AG08395 (cell line): ENCODE results near the gene ORC3.

Experiments
- DNase-seq: peaks from one replicate; pipeline ENCODE4 v3.0.0; 2012; ENCODE audit warnings: mixed read lengths, low spot score

Gene ORC3

GRCh38 chr6:87589693-87590416 is at the start of gene ORC3, which contains the start of gene RARS2:
ORC3 (plus strand) TSS chr6:87590135; CDS start chr6:87590169, 34 bp downstream.
RARS2 (minus strand) TSS chr6:87589987; CDS start chr6:87589957, 30 bp downstream.
- DNase-seq: peak; percentile 99

- DNase-seq: no peak
Observed at GRCh38 chr6:87540539-87540938, 49.4 kb upstream of the ORC3 start.

GRCh38 chr6:87541041-87541440 is 48.9 kb upstream of the ORC3 start:
- no peak for DNase-seq

- no peak for DNase-seq
Observed at GRCh38 chr6:87541744-87542143, 48.2 kb upstream of the ORC3 start.

DNA sequence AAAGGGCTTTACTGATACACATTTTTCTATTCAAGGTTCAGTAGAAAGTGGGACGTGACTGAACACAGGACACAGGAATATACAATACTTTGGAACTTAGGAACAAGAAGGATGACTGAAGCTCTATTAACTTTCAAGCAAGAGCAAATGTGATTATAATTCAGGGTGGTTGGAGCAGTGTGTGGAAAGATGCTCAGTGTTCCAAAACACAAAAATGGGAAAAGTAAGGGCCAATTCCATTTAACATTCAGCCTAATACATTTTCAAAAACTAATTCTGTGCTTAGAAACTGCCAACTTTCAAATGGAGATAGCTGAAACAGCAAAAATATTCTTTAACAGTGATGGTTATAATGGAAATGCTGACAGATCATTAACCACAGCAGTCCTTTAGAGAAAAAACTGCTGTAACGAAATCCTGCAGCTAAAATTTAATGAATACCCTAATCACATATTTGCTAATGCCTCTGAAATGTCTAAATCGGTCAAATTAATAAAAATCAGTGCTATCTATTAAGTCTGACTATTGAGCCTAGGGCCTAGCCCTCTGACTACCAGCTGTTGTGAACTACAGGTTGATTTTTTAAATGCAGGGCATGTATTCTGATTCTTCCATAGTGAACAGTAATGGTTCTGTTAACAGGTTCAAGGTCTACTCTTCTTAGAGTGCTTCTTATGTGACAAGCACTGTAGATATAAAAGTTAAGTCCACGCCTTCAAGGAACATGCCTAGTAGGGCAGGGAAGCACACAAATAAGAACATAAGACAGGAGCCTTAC is 46.0 kb upstream of the ORC3 start:
- no peak for DNase-seq

- DNase-seq: no peak
Observed at GRCh38 chr6:87544474-87544735, 45.5 kb upstream of the ORC3 start.

GRCh38 chr6:87551799-87552198 is 38.1 kb upstream of the ORC3 start:
- no peak for DNase-seq

- no peak for DNase-seq
Observed at GRCh38 chr6:87553159-87553765, 36.7 kb upstream of the ORC3 start.

- no peak for DNase-seq
Observed at GRCh38 chr6:87555506-87555905, 34.4 kb upstream of the ORC3 start.

DNA sequence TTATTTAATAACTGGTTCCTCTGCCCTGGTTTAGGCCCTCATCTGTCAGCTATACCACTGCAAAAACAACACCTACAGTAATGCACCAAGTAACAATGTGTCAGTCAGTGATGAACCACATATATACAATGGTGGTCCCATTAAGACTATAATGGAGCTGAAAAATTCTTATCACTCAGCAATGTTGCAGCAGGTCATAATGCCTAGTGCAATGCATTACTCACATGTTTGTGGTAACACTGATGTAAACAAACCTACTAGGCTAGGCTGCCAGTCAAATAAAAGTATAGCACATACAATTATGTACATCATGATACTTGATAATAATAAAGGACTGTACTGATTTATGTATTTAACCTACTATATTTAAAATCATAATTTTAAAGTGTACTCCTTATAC is 31.5 kb upstream of the ORC3 start:
- DNase-seq: no peak

DNA sequence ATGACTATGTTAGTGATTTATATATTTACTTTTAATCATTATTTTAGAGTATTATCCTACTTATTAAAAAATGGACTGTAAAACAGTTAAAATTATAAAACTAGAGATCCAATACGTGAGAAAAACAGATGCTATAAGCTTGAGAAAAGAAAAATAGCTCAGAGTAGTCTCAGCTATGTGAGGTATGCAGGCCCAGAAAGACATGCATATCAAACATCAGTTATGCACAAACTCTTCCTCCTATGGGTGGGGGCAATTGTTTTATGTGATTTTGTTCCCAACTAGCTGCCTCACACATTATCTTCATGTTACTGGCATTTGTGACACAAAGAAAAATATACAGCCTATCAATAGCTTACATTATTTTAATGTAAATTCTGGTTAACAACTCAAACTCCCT is 28.9 kb upstream of the ORC3 start:
- no peak for DNase-seq

- DNase-seq: no peak
Observed at GRCh38 chr6:87572021-87572420, 17.9 kb upstream of the ORC3 start.

GRCh38 chr6:87572883-87573282 is 17.1 kb upstream of the ORC3 start:
- DNase-seq: no peak

DNA sequence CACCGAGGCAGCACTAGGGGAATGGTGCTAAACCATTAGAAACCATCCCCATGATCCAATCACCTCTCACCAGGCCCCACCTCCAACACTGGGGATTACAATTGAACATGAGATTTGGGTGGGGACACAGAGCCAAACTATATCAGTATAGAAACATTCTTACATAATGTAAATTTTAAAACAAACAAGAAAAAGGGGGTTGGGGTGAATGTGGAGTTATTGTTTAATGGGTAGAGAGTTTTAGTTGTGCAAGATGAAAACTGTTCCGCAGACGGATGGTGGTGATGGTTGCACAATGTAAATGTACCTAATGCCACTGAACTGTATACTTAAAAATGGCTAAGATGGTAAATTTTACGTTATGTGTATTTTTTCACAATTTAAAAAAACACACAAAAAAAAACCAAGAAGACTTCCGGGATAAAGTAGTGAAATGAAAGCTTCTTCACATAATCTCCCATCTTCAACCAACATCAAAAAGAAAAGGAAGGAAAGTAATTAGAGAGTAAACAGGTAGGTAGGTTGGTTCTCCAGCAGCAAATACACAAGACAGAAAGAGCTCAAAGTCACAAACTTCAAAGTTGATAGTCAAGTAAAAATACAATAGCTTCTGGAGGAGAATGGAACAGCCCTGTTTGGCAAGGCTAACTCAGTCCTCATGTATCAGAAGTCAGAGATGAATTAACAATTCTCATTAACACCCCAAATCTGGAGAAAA is 16.5 kb upstream of the ORC3 start:
- DNase-seq: no peak

DNA sequence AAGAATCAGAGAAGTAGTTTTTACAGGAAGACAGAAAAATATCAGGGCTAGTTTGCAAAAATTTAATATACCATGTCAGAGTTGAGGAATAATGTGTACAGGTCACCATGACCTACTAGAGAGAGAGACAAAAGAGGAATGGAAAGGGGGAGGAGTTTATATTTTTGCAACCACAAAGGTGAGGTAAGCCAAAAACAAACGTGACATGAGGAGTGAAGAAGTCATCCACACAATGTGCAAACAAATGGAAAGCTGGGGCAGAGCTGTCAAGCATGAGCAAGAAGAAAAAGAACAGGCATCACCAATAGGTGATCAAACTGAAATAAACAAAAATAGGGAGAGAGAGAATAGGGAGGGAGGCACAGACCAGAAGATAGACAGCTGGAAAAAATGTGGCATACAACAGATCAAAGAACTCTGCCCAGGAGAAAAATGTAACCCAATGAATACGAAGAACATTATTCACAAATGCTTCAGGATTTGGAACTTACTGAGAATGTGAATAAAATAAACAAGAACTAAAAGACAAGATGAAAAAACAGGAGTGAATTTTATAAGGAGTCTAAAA is 15.6 kb upstream of the ORC3 start:
- no peak for DNase-seq

DNA sequence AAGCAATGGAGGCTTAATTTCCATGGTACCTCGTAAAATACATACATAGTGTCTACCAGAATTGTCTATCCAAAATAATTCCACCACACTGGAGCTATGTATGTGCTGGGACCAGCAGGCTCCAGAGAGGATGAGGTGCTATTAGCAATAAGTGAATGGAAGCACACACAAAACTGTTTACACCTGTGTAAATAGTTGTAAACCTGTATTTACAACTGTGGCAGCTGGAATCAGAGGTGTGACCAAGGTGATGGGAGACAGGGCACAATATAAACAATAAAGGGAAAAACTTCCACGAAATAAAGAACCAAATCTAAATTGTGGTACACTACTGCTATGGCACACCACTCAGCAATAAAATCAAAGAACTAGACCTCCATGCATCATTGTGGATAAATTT is 14.5 kb upstream of the ORC3 start:
- no peak for DNase-seq

- DNase-seq: no peak
Observed at GRCh38 chr6:87583822-87584221, 6.1 kb upstream of the ORC3 start.

- DNase-seq: no peak
Observed at GRCh38 chr6:87586371-87587077, 3.4 kb upstream of the ORC3 start.

DNA sequence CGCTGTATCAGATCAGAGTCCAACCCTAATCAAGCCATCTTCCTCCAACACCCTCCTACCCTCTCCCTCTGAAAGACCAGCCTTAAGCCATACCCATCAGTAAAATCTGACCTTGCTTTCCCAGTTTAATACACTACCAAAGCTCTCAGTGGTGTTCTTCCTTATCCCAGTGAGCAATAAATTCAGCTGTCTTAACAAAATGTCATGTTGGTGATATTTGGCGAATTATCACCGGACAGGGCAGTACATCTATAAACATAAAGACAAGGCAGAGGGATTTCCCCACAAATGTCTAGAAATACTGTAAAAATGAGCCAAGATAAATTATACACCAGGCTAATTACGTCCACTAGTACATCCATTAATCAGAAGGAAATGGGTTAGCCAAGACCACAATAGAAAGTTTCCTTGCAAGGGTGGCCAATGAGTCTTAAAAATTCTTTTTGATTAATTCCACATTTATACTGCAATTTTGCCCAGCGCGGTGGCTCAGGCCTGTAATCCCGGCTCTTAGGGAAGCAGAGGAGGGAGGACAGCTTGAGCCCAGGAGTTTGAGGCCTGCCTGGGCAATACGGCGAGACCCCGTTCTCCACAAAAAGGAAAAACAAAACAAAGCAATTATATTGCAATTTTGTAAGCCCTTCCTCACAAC is 1.1 kb upstream of the ORC3 start:
- DNase-seq: peak; percentile 12

DNA sequence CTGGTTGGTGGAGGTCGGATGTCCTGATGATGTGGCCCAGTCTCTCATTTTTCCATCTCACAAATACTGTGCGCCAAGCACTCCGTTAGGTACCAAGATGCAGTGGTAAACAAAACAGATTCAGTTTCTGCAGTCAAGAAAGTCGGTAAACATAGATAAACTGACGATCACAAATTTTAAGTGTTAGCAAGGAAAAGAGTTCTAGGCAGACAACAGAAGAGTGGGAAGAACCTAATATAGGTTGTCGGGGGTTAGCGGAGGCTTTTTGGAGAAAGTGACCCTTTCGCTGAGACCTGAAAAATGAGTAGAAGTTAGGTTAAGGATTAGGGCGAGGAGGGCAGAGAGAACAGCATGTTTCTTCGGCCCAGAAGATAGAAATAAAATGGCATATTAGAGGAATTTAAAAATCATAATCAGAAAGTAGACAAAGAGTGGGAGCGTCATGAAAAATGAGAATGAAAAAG is 514 bp downstream of the ORC3 start:
- DNase-seq: no peak

GRCh38 chr6:87590990-87591389 is 1.1 kb downstream of the ORC3 start:
- DNase-seq: no peak
